HUDEP-2 (cell line): ENCODE data around the gene NR4A1.

Experiments
- DNase-seq, 76 experiments: peaks; one replicate each; lab custom pipeline; 2025; ENCODE audit not compliant: unreplicated experiment in 76 of 76; lab: John Stamatoyannopoulos, UW

The NR4A1 gene

DNA sequence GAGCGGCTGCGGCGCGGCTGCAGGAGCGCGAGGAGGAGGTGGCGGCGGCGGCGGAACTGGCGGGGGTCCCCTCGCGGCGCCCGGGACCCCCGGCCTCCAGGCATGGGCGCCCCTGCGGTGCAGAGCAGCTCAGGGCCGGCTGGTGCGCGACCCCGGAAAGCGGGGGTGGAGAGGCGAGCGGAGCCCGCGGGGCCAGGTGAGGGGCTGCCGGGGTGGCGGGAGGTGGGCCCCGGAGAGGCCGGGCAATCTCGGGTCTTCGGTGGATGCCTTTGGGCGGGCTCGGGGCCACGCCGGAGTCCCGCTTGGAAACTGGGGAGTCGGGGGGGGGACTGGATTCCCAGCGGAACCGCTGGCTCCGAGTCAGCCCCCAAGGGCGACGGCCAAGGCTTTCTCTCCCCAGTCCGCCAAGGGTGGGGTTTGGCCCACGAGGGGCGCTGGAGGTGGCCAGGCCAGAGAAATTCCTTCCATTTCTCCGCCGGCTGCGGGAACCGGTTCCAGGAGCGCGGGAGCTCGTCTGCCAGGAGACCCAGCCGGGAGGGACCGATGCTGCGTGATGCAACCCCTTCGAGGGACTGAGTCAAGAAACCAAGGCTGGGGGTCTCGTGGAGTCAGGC lies 13.9 kb upstream of the NR4A1 start:
- no peak for DNase-seq

DNA sequence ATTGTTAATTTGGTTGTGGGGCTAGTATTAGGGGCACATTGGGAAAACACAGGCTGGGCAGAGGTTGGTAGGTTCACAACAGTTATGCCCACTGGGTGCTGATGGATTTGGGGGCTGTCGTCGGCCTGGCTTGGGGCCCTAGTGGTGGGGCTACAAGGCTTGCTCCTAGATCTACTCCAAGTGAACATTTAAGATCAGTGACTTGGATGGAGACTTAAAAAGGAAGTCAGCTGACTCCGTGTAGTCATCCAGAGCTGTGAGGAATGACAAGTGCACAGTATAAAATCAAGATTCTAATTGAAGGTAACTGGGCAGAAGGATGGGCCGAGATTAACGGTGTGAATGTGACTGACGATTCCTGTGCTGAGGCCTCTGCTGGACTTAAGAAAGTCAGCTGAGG lies 12.8 kb upstream of the NR4A1 start:
- DNase-seq: no peak

DNA sequence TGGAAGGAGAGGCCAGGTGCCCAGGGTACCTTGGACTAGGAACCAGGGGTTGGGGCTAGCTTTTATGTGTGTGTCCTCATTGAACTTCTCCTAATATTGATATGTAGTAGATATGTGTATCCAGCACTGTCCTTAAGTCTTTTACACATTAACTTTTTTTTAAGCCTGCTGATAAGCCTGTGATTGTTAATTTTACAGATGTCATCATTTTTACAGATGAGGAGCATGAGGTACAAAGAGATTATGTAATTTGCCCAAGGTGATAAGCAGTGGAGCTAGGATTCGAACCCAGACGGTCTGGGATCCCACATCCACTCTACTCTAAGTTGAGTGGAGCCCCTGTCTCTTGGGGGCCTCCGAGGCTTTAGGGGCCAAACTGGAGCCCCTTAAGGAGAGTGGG lies 10.2 kb upstream of the NR4A1 start:
- no peak for DNase-seq

GRCh38 chr12:52041695-52042123 lies 9.5 kb upstream of the NR4A1 start:
- DNase-seq: peak in 5 of 76 experiments; percentile 7 to 23 (median 14)

DNA sequence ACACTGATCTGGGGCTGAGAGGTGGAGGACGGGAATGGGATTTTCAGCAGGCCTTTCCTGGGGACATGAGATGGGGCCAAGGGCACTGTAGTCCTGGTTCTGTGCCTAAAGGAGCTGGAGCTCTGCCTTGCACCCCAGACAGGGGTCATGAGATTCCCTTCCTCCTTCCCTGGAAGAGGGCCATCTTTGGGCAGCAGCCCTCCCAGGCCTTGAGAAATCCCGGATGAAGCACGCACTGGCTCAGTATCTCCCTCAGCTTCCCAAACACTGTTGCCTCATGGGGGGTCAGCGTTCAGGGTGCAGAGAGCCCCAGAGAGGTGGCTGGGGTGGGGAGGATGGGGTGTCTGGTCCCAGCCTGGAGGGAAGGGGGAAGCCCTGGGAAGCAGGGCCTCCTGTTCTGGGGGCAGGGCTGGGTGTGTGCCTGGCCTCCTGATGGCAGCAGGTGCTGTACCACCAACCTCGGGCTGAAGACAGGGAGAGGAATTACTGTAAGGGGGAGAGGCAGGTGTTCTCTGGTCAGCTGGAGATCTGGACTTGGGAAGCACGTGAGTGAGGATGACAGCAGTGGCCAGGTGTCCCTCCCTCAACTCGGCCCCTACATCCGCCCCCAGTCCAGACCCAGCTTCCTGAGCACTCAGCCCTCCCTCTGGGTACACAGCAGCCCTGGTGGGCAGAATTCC lies 8.4 kb upstream of the NR4A1 start:
- DNase-seq: no peak

GRCh38 chr12:52043386-52044212 lies 7.6 kb upstream of the NR4A1 start:
- no peak for DNase-seq

DNA sequence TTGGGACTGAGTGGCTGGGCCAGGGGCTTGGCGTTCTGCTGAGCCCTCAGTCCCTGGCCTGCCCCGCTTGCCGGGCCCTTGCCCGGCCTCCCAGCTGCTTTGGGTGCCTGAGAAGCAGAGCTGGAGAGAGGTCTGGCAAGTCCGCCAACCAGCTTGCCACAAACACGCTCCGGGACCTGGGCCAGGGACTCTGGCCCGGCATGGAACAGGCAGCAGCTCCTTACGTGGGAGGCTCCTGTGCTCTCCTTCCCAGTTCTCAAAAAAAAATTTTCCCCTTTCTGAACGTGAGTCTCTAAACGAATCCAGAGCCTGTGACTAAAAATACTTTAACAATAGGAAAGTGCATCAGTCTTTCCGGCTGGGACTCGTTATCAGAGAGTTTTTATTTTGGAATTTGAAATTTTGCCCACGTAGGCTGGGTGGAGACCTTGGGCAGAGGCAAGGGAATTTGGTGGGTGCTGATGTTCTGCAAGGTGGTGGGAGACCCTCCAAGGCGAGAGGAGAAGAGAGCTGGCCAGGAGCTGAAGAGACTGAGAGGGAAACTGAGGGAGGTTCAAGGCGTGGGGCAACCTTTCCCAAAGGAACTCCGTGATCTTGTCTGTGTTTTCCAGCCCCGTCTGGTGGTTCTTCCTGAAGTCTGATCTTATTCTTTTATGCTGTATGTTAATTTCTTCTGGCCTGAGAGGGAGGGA lies 6.8 kb upstream of the NR4A1 start:
- DNase-seq: no peak

DNA sequence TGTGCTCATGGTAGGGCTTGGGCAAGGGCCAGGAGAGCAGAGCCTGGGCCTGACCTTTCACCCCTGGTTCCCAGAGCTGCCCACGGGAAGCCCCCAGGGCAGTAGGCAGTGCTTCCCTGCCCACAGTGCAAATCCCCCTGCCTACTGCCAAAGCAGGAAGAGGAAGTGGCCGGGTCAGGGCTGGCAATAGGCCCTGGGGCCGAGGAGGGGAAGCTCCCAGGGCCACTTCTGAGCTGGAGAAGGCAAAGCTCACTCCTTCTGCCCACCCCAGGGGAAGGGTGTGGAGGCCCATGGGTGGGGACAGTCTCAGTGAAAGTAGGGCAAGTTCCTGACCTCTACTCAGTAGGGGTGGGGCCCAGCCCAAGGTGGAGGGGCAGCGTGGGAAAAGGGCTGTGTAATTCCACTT lies 5.4 kb upstream of the NR4A1 start:
- peak in 2 of 76 experiments; percentile 13 to 25 for DNase-seq

DNA sequence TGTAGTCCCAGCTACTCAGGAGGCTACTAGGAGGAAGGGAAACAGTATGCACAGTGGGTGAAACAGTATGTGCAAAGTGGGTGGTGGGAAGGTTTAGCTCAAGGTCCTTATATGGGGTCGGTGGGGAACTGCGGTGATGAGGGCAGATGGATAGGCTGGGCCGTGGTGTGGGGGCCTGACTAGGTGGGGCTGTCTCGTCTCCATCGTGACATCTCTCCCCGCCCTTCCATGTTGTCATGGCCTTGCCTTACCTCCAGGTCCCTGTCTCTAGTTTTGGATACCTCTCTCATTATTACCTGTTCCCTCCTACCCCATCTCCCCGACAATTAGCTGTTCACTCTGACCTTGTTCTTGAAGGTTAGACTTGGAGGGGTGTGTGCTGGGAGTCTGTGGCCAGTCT lies 4.4 kb upstream of the NR4A1 start:
- DNase-seq: no peak

DNA sequence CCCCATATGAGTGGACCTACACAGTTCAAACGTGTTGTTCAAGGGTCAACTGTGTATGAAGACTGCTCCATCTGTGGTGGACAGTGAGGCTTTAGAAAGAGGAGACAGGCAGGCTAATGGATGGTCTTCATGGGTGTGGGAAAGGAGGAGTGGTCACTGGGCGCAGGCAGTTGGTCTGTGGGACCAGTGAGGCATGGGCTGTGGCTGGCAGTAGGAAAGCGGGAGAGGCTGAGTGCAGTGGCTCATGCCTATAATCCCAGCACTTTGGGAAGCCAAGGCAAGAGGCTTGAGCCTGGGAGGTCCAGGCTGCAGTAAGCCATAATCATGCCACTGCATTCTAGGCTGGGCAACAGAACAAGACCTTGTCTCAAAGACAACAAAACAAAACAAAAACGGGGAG lies 2.0 kb upstream of the NR4A1 start:
- DNase-seq: no peak

- no peak for DNase-seq
Observed at GRCh38 chr12:52049688-52050087, 1.6 kb upstream of the NR4A1 start.

GRCh38 chr12:52050116-52050757 lies 1.0 kb upstream of the NR4A1 start:
- peak in 2 of 76 experiments; percentile 19 to 43 for DNase-seq

DNA sequence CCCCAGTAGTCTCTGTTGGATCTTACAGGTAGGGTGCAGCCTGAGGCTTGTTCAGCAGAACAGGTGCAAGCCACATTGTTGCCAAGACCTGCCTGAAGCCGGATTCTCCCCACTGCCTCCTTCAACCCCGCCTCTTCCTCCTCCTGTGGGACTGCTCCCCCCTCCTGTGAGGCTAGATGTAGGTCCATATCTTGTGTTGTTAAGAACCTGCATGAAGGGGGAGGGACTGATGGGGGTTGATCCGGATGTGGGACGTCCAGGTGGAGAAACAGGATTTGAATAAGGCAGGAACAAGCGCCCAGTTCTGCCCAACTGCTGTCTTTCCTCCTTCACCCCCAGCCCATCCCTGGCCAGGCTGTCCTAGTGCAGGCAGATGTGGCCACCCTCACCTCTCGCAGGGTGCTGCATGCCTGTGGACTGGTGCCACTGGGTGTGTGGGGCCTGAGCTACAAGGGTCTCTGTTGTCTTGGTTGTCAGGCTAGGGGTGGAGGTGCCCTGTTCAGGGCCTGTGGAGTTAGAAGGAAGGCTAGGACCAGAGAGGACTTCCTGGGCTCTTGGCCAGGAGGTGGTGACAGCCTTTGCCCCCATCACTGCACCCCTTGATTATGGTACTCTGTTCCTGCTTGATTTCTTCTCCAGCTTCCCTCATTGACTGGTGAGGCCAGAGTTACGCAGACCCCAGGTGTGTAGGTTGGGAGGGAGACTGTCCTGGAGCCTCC lies 1.4 kb downstream of the NR4A1 start:
- DNase-seq: no peak

- DNase-seq: no peak
Observed at GRCh38 chr12:52053536-52054209, 2.4 kb downstream of the NR4A1 start.

DNA sequence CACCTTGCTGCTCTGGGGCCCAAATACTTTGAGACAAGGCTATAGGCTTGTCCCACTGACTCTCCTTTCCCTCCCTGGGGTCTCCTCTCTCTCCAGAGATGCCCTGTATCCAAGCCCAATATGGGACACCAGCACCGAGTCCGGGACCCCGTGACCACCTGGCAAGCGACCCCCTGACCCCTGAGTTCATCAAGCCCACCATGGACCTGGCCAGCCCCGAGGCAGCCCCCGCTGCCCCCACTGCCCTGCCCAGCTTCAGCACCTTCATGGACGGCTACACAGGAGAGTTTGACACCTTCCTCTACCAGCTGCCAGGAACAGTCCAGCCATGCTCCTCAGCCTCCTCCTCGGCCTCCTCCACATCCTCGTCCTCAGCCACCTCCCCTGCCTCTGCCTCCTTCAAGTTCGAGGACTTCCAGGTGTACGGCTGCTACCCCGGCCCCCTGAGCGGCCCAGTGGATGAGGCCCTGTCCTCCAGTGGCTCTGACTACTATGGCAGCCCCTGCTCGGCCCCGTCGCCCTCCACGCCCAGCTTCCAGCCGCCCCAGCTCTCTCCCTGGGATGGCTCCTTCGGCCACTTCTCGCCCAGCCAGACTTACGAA lies 3.1 kb downstream of the NR4A1 start:
- DNase-seq: no peak

DNA sequence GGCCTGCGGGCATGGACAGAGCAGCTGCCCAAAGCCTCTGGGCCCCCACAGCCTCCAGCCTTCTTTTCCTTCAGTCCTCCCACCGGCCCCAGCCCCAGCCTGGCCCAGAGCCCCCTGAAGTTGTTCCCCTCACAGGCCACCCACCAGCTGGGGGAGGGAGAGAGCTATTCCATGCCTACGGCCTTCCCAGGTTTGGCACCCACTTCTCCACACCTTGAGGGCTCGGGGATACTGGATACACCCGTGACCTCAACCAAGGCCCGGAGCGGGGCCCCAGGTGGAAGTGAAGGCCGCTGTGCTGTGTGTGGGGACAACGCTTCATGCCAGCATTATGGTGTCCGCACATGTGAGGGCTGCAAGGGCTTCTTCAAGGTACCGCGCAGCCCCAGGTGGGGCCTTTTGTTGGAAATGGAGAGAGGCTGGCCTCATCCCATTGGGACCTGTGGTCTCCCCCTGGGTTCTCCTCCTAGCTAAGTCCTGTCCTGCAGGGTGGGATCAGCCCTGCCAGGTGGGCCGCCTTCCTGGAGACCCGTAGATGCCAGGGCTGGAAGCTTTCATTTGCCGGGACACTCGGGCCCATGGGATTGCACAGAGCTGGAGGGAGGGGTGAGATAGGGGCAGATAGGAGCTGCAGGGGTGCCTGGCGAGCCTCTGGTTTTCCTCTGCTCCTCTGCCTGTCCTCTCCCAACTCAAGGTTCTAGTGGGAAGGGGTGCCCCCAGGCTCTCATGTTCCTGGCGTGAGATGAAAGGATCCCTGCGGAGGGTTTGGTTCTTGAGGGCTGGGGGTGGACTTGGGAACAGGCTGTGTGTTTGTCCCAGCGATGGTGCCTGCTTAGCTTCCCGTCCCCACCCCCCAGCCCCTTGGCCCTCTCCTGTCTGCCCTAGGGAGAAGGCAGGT lies 3.8 kb downstream of the NR4A1 start:
- no peak for DNase-seq

DNA sequence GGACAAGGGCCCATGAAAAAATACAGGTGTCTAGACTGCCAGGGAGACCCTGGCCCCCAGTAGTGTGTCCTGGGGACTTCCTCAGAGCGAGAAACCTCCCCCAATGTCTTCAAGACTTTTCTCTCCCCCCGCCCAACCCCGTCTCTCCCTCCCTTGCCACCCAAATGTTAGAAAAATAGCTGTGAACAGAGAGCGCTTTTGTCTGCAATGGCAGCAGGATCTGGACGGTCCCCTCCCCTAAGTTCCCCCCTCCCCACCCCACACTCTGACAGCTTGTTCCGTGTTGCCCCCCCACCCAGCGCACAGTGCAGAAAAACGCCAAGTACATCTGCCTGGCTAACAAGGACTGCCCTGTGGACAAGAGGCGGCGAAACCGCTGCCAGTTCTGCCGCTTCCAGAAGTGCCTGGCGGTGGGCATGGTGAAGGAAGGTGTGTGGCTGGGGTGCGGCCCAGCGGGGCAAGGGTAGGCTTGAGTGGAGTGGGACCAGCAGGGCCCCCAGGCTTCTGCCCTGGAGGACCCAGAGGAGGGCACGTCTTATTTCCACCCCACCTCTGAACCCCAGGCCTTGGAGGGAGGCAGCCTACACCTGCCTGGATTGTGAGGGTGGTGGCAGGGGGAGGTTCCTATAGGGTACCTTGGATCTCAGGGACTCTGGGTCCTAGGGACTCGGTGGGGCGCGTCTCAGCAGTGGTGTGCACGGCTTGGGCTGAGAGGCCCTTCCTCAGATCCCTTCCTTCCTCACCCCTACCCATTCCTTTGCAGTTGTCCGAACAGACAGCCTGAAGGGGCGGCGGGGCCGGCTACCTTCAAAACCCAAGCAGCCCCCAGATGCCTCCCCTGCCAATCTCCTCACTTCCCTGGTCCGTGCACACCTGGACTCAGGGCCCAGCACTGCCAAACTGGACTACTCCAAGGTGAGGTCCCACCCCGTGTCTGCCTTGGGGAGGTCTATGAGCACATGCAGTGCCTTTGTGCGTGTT lies 4.8 kb downstream of the NR4A1 start:
- DNase-seq: no peak
